GM12891 (cell line): Measurements from ENCODE around the gene TCF7.

Source experiments
- POLR2A ChIP-seq: IDR thresholded peaks from 2 replicates; pipeline ENCODE4 v1.6.1; 2011; ENCODE audit warnings: low read depth, low read length, control low read depth
- POLR2AphosphoS5 ChIP-seq: IDR thresholded peaks from 2 replicates; pipeline ENCODE4 v1.6.1; 2011; ENCODE audit warnings: low read depth, low read length, control low read depth
- SPI1 ChIP-seq: IDR thresholded peaks from 2 replicates; pipeline ENCODE4 v1.6.1; 2011; ENCODE audit warnings: low read depth, low read length, control low read depth
- TAF1 ChIP-seq: IDR thresholded peaks from 2 replicates; pipeline ENCODE4 v1.6.1; 2011; ENCODE audit warnings: low read depth, low read length, control low read depth

DNA sequence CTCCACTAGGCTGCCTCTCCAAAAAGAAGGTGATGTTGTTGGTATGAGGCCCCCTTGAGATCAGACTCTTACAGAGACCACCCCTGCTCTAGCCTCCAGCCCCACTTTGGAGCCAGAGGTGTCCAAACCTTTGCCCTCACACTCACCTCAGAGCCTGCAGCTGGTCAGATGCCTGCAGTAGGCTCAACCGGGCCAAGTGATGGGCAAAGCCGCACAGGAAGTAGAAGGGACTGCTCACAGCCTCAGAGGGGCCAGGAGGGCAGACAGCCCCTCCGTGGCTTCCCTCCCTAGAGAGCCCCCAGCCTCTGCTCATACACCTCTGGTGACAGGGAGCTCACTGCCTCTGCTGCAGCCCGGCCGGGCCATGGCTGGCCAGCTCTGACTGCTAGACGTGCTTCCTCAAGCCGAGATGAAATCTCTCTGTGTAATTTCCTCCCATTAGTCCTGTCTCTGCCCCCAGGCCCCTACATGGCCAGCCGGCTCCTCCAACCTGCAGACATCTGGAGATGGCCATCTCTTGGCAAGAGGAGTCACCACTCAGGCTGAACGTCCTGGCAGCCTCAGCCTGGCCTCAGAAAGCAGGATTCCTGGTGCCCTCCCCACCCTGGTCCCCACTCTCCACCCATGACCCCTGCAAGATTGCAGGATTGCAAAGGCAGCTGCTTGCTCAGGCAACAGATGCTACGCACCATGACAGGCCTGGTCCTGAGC is 7.3 kb upstream of the TCF7 start:
- TF ChIP-seq POLR2A (no peak), POLR2AphosphoS5 (no peak), TAF1 (no peak), SPI1 (no peak)
